IMR-90 (cell line): ENCODE results near the gene KDM5B. TPM values are rescaled to one million over a fixed set of nuclear protein-coding genes. Genes with fewer than 3 reads are reported as not detected.
"Not testable (repeated sequence)": the region's sequence is repeated elsewhere in the genome, so short reads cannot be mapped to it uniquely, and the experiment has no call there.

Experiments used
- ATAC-seq: fragments of 200-7000 bp; cut with Tn5 transposase; 2 replicates; pipeline ENCODE4 v1.9.1; 2020; ENCODE audit warnings: low read depth, mild to moderate bottlenecking, moderate library complexity
- BruUV-seq: library from RNA; stranded (reverse); fragments of 400-500 nt; replicated peaks from 2 replicates; lab custom pipeline; 2021; lab: Mats Ljungman, UMichigan
- CTCF ChIA-PET: fragments of 300-600 bp; formaldehyde crosslinking; extraction: SDS; loops from one replicate; lab custom pipeline; 2021; ENCODE audit warnings: antibody characterized with exemption; lab: Yijun Ruan, JAX
- POLR2A ChIA-PET: fragments of 300-600 bp; sonication (Branson Sonifier 250); formaldehyde crosslinking; loops from one replicate; lab custom pipeline; 2022; ENCODE audit warnings: antibody characterized with exemption; ENCODE audit not compliant: unreplicated experiment; lab: Charles Lee
- DNase-seq: peaks from one replicate; pipeline ENCODE4 v3.0.0; 2013
- H2AFZ ChIP-seq: replicated peaks from 2 replicates; pipeline ENCODE3; 2013; ENCODE audit warnings: low read length, mild to moderate bottlenecking; ENCODE audit not compliant: poor library complexity
- H2AK5ac ChIP-seq: 2 replicates; pipeline ENCODE4 v1.6.1; 2013; ENCODE audit warnings: low read depth, low read length, inconsistent platforms
- H2AK9ac ChIP-seq: replicated peaks from 2 replicates; pipeline ENCODE3; 2013; ENCODE audit warnings: mild to moderate bottlenecking, low read depth, low read length, moderate library complexity; ENCODE audit not compliant: poor library complexity
- H2BK120ac ChIP-seq: 2 replicates; pipeline ENCODE4 v1.6.1; 2013; ENCODE audit warnings: low read depth, low read length, inconsistent platforms
- H2BK15ac ChIP-seq: 3 replicates; pipeline ENCODE4 v1.6.1; 2013; ENCODE audit warnings: low read depth, low read length, inconsistent platforms
- H2BK20ac ChIP-seq: 2 replicates; pipeline ENCODE4 v1.6.1; 2013; ENCODE audit warnings: low read depth, mild to moderate bottlenecking, inconsistent platforms, low read length, moderate library complexity
- H2BK5ac ChIP-seq: 2 replicates; pipeline ENCODE4 v1.6.1; 2013; ENCODE audit warnings: mild to moderate bottlenecking, low read depth, low read length, inconsistent platforms; ENCODE audit not compliant: poor library complexity, severe bottlenecking
- H3K14ac ChIP-seq: replicated peaks from 2 replicates; pipeline ENCODE4 v1.6.1; 2013; ENCODE audit warnings: low read depth, low read length, inconsistent platforms
- H3K18ac ChIP-seq: 2 replicates; pipeline ENCODE4 v1.6.1; 2013; ENCODE audit warnings: low read depth, low read length, control low read depth
- H3K23ac ChIP-seq: 2 replicates; pipeline ENCODE4 v1.6.1; 2013; ENCODE audit warnings: low read depth, low read length, inconsistent platforms
- H3K27ac ChIP-seq: 2 replicates; pipeline ENCODE4 v1.5.1; 2013; ENCODE audit warnings: mild to moderate bottlenecking, control low read depth, low read length; ENCODE audit not compliant: insufficient read depth
- H3K27me3 ChIP-seq: 2 replicates; pipeline ENCODE4 v1.6.1; 2013; ENCODE audit warnings: low read length; ENCODE audit not compliant: control insufficient read depth, insufficient read depth
- H3K36me3 ChIP-seq: 2 replicates; pipeline ENCODE4 v1.6.1; 2013; ENCODE audit warnings: low read length, mixed read lengths; ENCODE audit not compliant: control insufficient read depth, insufficient read depth
- H3K4ac ChIP-seq: 2 replicates; pipeline ENCODE4 v1.6.1; 2013; ENCODE audit warnings: low read depth, low read length, inconsistent platforms
- H3K4me1 ChIP-seq: 2 replicates; pipeline ENCODE4 v1.6.1; 2013; ENCODE audit warnings: low read length, mixed read lengths; ENCODE audit not compliant: control insufficient read depth, insufficient read depth
- H3K4me2 ChIP-seq: 2 replicates; pipeline ENCODE4 v1.6.1; 2013; ENCODE audit warnings: low read depth, mild to moderate bottlenecking, control low read depth, low read length, moderate library complexity
- H3K4me3 ChIP-seq: 2 replicates; pipeline ENCODE4 v1.5.1; 2013; ENCODE audit warnings: low read depth, mild to moderate bottlenecking, control low read depth, low read length, moderate library complexity; ENCODE audit not compliant: insufficient read depth
- H3K56ac ChIP-seq: 2 replicates; pipeline ENCODE4 v1.6.1; 2013; ENCODE audit warnings: low read length, inconsistent platforms; ENCODE audit not compliant: insufficient read depth; ENCODE audit errors: extremely low read depth
- H3K79me1 ChIP-seq, 2 experiments: 2 replicates each; pipeline ENCODE4 v1.6.1; 2013; ENCODE audit warnings: low read length in 2 of 2, inconsistent platforms in 1 of 2, low read depth in 1 of 2
- H3K9ac ChIP-seq: 2 replicates; pipeline ENCODE4 v1.6.1; 2013; ENCODE audit warnings: low read depth, low read length, control low read depth
- H3K9me1 ChIP-seq: 2 replicates; pipeline ENCODE4 v1.6.1; 2013; ENCODE audit warnings: low read length, inconsistent platforms; ENCODE audit not compliant: insufficient read depth
- H3K9me3 ChIP-seq: 2 replicates; pipeline ENCODE4 v1.6.1; 2013; ENCODE audit warnings: low read length; ENCODE audit not compliant: control insufficient read depth, insufficient read depth
- H4K20me1 ChIP-seq: 2 replicates; pipeline ENCODE4 v1.6.1; 2013; ENCODE audit warnings: low read length, inconsistent platforms; ENCODE audit not compliant: insufficient read depth
- H4K5ac ChIP-seq: 2 replicates; pipeline ENCODE4 v1.6.1; 2013; ENCODE audit warnings: mild to moderate bottlenecking, low read depth, low read length, control low read depth
- H4K8ac ChIP-seq, 2 experiments: 2 replicates each; pipeline ENCODE4 v1.6.1; 2013; ENCODE audit warnings: low read depth in 2 of 2, low read length in 2 of 2, control low read depth in 1 of 2, inconsistent platforms in 1 of 2
- H4K91ac ChIP-seq: 2 replicates; pipeline ENCODE4 v1.6.1; 2013; ENCODE audit warnings: low read depth, low read length, inconsistent platforms; ENCODE audit not compliant: insufficient read depth
- CEBPB ChIP-seq: IDR thresholded peaks from 2 replicates; pipeline ENCODE4 v1.6.1; 2012; ENCODE audit warnings: low read depth, low read length, improper control_type of control experiment
- CHD1 ChIP-seq: IDR thresholded peaks from 2 replicates; pipeline ENCODE4 v1.6.1; 2012; ENCODE audit warnings: low read depth, low read length, improper control_type of control experiment
- MXI1 ChIP-seq: IDR thresholded peaks from 2 replicates; pipeline ENCODE4 v1.6.1; 2012; ENCODE audit warnings: low read depth, mild to moderate bottlenecking, low read length, moderate library complexity, borderline replicate concordance
- RAD21 ChIP-seq: IDR thresholded peaks from 2 replicates; pipeline ENCODE4 v1.6.1; 2012; ENCODE audit warnings: low read length, improper control_type of control experiment
- WGBS, 2 experiments: methylation state at CpG; one replicate each; pipeline versions ENCODE4 v1.1.5 to v1.1.7; 2013; ENCODE audit warnings: missing lambda C conversion rate in 2 of 2; ENCODE audit not compliant: insufficient read length in 1 of 2; ENCODE audit errors: extremely low coverage in 2 of 2; 5-methylcytosine and 5-hydroxymethylcytosine counted together
- dilution Hi-C: fragments of 300-500 bp; cut with HindIII; formaldehyde crosslinking; loops from one replicate; pipeline ENCODE4 v1.14.3; 2018; ENCODE audit warnings: low sequenced_read_pairs; ENCODE audit not compliant: unreplicated experiment
- in situ Hi-C: fragments of 300-500 bp; cut with MboI; formaldehyde crosslinking; loops from 3 replicates; pipeline ENCODE4 v1.14.3; 2019; ENCODE audit warnings: low sequenced_read_pairs, inconsistent platforms, mixed read lengths
- intact Hi-C: fragments of 100-400 bp; cut with micrococcal nuclease; formaldehyde crosslinking; loops from 2 replicates; pipeline ENCODE4 v1.10.0; 2022
- polyA plus RNA-seq, 3 experiments: library from polyadenylated mRNA; depleted of rRNA; stranded (reverse); fragments of >200 nt; gene quantifications; 2 replicates each; pipeline ENCODE4 v1.2.3, GENCODE V29; 2012; ENCODE audit warnings: low replicate concordance in 1 of 3
- total RNA-seq: library from RNA; depleted of rRNA; stranded (reverse); fragments of >200 nt; gene quantifications from 2 replicates; pipeline ENCODE4 v1.2.3, GENCODE V29; 2012

KDM5B gene
- total and polyA plus RNA-seq, 2 of the 4 experiments (the other 2 are of a cell fraction), result 28.8 to 82.1 TPM

- Histone ChIP-seq H3K23ac (no peak overlapping the region), H2BK5ac (no peak overlapping the region), H3K4me1 (0 out of 2 replicates have a peak, but pooled peaks cover 1% of the 10 kb centered on the region), H2BK15ac (no peak overlapping the region), H3K27me3 (no peaks in the 10 kb centered on the region), H2BK120ac (no peak overlapping the region), H3K9ac (no peak overlapping the region), H2AFZ (no peak overlapping the region), H4K91ac (no peak overlapping the region), H3K18ac (no peak overlapping the region), H4K20me1 (peaks cover 8% of the 10 kb centered on the region; the same call in 1 of the 2 replicates), H2BK20ac (no peak overlapping the region), H3K4me2 (no peak overlapping the region), H2AK9ac (no peak overlapping the region), H3K79me1 (peaks cover 23 to 30% of the 10 kb centered on the region in 2 experiments), H3K36me3 (peaks cover 51% of the 10 kb centered on the region), H3K9me3 (no peaks in the 10 kb centered on the region), H3K9me1 (no peaks in the 10 kb centered on the region), H2AK5ac (no peak overlapping the region), H3K27ac (no peak overlapping the region), H3K4ac (no peak overlapping the region), H4K8ac (no peak overlapping the region), H3K14ac (no peak overlapping the region), H3K4me3 (no peak overlapping the region), H3K56ac (no peak overlapping the region), H4K5ac (no peak overlapping the region)
- in situ Hi-C loops (no loop called here), dilution Hi-C loops (no loop called here), intact Hi-C loops (loop anchor here (5.0 kb wide), 1 partner anchor 172 kb away; no protein-coding TSS in a partner anchor)
- no CpG with 5 or more reads among the region's 3 CpGs for WGBS, 2 experiments
- no TSS peak for BruUV-seq
- ChIA-PET CTCF (no interaction called here), POLR2A (interaction anchor here (0.6 kb wide), 1 partner anchor 12 kb away, joined by 3 read pairs; no protein-coding TSS in a partner anchor)
- ATAC-seq, result no peak
- TF ChIP-seq CHD1 (no peak), RAD21 (no peak), CEBPB (0 out of 2 replicates have a peak, but pooled peaks have one; percentile 27), MXI1 (no peak)
- no peak for DNase-seq
Observed at GRCh38 chr1:202745323-202745888, 62.8 kb downstream of the KDM5B start.

GRCh38 chr1:202744770-202745169, 63.5 kb downstream of the KDM5B start:
- H2AFZ ChIP-seq, H2BK120ac ChIP-seq, H3K23ac ChIP-seq, H3K27ac ChIP-seq, H4K5ac ChIP-seq, H3K14ac ChIP-seq, H4K8ac ChIP-seq, dilution Hi-C loops, CTCF ChIA-PET, H4K20me1 ChIP-seq, H3K56ac ChIP-seq, H2AK9ac ChIP-seq, H4K91ac ChIP-seq, H2BK5ac ChIP-seq, H3K27me3 ChIP-seq, H2BK15ac ChIP-seq, H3K4me1 ChIP-seq, H2AK5ac ChIP-seq, DNase-seq, H3K9me1 ChIP-seq, H3K4ac ChIP-seq, ATAC-seq, H3K9me3 ChIP-seq, H3K4me3 ChIP-seq, H2BK20ac ChIP-seq, H3K18ac ChIP-seq, H3K9ac ChIP-seq, H3K4me2 ChIP-seq, BruUV-seq, in situ Hi-C loops, POLR2A ChIA-PET: not testable (repeated sequence)
- intact Hi-C loops, result loop anchor here (5.0 kb wide), 1 partner anchor 173 kb away; no protein-coding TSS in a partner anchor
- no CpG with 5 or more reads among the region's 3 CpGs for WGBS, 2 experiments
- peaks cover 48% of the 10 kb centered on the region for H3K36me3 ChIP-seq
- H3K79me1 ChIP-seq, result peaks cover 23 to 25% of the 10 kb centered on the region in 2 experiments
